ENCODE results near the gene CCDC171.

The CCDC171 gene

DNA sequence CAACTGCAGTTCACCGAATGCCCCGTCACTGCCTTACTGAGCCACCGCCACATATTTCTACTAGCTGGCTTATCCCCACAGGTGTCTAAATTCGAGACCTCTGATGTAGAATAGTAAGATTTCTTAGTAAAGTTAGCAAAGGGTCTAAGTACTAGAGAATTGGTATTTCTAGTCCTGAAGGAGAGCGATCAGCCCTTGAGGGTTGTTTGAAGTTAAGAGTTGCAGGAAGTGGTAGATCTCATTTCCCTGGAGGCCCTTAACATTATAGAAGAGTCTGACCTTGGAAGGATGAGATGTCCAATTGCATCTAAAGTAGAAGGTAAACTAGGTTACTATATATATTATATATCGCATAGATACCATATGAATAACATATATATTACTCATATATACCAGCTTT, 451.8 kb downstream of the CCDC171 start:
- in situ Hi-C loops (cut with HindIII; ENCODE audit: low sequenced_read_pairs) = no loop called here
- no peak for DNase-seq (ENCODE audit: low read depth, low spot score)
- no peak overlapping the region for H3K4me3 ChIP-seq (ENCODE audit: low read depth, low read length)
- TF ChIP-seq, protein P1, sequence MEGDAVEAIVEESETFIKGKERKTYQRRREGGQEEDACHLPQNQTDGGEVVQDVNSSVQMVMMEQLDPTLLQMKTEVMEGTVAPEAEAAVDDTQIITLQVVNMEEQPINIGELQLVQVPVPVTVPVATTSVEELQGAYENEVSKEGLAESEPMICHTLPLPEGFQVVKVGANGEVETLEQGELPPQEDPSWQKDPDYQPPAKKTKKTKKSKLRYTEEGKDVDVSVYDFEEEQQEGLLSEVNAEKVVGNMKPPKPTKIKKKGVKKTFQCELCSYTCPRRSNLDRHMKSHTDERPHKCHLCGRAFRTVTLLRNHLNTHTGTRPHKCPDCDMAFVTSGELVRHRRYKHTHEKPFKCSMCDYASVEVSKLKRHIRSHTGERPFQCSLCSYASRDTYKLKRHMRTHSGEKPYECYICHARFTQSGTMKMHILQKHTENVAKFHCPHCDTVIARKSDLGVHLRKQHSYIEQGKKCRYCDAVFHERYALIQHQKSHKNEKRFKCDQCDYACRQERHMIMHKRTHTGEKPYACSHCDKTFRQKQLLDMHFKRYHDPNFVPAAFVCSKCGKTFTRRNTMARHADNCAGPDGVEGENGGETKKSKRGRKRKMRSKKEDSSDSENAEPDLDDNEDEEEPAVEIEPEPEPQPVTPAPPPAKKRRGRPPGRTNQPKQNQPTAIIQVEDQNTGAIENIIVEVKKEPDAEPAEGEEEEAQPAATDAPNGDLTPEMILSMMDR (IDR thresholded peaks at IDR 0.05; ENCODE audit: low read depth, low read length) = no peak

DNA sequence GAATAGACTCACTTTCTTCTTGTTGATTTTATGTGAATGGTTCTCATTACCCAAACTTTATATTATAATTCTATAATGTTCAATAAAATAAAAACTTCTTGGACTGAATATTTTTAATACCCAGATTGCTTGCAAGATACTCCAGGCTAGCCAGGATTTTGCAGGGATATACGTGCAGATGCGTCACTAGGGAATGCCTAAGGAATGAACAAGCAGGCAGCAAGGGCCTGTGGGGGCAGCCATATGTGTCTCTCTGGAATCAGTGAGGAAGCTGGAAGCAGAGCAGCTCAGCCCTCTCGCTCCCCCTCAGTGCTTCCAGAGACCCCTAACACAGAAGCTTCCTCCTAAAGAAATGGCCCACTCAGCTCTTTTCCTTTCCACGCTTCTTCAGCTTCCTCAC, 457.4 kb downstream of the CCDC171 start:
- in situ Hi-C loops (cut with HindIII; ENCODE audit: low sequenced_read_pairs) = no loop called here
- DNase-seq (ENCODE audit: low read depth, low spot score) = no peak
- TF ChIP-seq, protein P1 (IDR thresholded peaks at IDR 0.05; ENCODE audit: low read depth, low read length) = no peak
- no peak overlapping the region for H3K4me3 ChIP-seq (ENCODE audit: low read depth, low read length)

DNA sequence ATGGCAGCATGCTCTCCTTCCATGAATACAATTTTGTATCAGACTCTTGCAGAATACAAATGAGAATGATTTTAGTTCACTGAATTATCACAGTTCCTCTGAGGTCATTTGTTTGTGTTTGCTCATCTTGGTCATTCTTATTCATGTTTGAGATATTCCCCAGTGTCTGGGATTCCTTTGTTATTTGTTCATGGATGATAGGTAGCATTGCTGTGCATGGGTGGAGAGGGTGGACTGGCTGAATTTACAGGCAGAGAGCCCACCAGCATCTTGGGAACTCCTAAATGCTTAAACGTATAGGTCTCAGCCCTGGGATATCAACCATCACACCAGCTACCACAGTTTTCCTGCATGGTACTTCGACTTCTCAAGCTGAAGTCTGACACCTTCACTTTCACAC, 459.8 kb downstream of the CCDC171 start:
- no peak overlapping the region for H3K4me3 ChIP-seq (ENCODE audit: low read depth, low read length)
- TF ChIP-seq, protein P1 (IDR thresholded peaks at IDR 0.05; ENCODE audit: low read depth, low read length) = no peak
- in situ Hi-C loops (cut with HindIII; ENCODE audit: low sequenced_read_pairs) = no loop called here
- peak; percentile 41 for DNase-seq (ENCODE audit: low read depth, low spot score)

DNA sequence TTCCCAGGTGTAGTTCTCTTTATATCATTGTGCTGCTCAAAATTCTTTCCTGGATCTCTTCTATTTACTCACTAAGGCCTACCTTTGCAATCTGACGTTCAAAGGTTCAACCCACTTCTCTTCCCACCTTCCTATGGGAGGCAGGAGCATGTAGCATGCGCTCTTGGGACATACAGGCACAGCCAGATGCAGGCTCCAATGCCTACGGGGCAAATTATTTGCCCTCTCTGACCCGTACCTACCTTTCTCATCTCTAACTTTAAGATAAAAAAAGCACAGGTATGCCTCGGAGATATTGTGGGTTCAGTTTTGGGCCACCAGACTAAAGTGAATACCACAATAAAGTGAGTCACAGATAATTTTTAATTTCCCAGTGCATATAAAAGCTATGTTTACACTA, 460.5 kb downstream of the CCDC171 start:
- no peak overlapping the region for H3K4me3 ChIP-seq (ENCODE audit: low read depth, low read length)
- TF ChIP-seq, protein P1 (IDR thresholded peaks at IDR 0.05; ENCODE audit: low read depth, low read length) = no peak
- no peak for DNase-seq (ENCODE audit: low read depth, low spot score)
- in situ Hi-C loops (cut with HindIII; ENCODE audit: low sequenced_read_pairs) = no loop called here

DNA sequence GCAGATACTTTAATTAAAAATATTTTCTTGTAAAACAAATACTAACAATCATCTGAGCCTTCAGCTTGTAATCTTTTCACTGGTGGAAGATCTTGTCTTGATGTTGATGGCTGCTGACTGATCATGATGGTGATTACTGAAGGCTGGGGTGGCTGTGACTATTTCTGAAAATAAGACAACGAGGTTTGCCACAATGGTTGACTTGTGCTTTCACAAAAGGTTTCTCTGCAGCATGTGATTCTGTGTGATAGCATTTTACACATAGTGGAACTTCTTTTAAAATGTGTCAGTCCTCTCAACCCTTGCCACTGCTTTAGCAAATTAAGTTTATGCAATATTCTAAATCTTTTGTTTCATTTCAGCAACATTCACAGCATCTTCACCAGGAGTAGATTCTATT, 461.0 kb downstream of the CCDC171 start:
- H3K4me3 ChIP-seq (ENCODE audit: low read depth, low read length) = no peak overlapping the region
- TF ChIP-seq, protein P1 (IDR thresholded peaks at IDR 0.05; ENCODE audit: low read depth, low read length) = no peak
- in situ Hi-C loops (cut with HindIII; ENCODE audit: low sequenced_read_pairs) = no loop called here
- no peak for DNase-seq (ENCODE audit: low read depth, low spot score)

DNA sequence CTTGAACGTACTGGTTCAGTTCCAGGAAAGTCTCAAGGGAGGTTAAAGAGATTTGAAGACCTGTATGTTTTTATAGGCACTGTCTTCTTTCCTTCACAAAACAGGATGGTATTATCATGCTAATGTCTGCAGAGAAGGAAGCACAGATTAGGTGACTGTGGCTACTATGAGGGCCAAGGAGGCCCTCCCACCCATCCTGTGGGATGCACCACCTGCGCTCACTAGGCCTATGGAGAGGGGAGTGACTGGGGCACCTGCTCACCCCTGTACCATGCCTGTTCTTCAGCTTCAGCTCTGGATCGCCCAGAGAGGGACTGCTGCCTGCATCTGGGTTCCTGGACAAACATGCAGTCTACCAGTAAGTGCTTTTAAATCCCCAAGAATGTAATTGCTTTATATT, 469.4 kb downstream of the CCDC171 start:
- TF ChIP-seq, protein P1 (IDR thresholded peaks at IDR 0.05; ENCODE audit: low read depth, low read length) = no peak
- no peak for DNase-seq (ENCODE audit: low read depth, low spot score)
- no peak overlapping the region for H3K4me3 ChIP-seq (ENCODE audit: low read depth, low read length)
- in situ Hi-C loops (cut with HindIII; ENCODE audit: low sequenced_read_pairs) = no loop called here

DNA sequence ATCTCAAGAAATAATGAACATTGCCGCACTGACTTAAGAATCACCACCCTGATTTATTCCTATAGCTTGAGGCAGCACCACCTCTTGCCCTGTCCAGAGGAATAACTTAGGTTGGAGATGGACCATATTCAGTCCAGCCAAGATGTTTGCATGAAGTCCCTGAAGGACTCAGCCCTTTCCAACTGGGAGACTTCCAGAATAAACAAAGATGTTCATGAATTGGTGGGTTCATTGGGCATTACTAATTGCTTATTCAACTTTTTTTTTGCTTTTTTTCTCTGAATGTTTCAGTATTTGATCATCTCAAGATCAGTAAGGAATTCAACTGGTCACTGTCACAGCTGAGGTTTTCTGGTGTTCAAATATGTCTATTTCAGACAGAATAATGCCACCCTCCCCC, 470.6 kb downstream of the CCDC171 start:
- no peak overlapping the region for H3K4me3 ChIP-seq (ENCODE audit: low read depth, low read length)
- in situ Hi-C loops (cut with HindIII; ENCODE audit: low sequenced_read_pairs) = no loop called here
- DNase-seq (ENCODE audit: low read depth, low spot score) = peak; percentile 83

More for the DNA sequence above, 470.6 kb downstream of the CCDC171 start:
- TF ChIP-seq, protein P1 (IDR thresholded peaks at IDR 0.05; ENCODE audit: low read depth, low read length) = no peak
